Measurements from ENCODE around the gene ANKRD17.

The ANKRD17 gene

DNA sequence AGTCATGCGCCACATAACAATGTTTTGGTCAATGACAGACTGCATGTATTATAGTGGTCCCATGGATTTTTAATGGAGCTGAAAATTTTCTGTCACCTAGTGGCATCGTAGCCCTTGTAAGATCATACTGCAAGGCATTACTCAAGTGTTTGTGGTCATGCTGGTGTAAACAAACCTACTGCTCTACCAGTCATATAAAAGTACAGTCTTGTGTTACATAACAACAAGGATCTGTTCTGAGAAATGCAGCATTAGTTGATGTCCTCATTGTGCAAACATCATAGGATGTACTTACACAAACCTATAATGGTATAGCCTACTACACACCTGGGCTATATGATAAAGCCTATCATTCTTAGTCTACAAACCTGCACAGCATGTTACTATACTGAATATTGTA lies 223.7 kb downstream of the ANKRD17 start:
- no peaks in the 10 kb centered on the region for H3K36me3 ChIP-seq (ENCODE audit: insufficient read depth, insufficient read length, low read length)

DNA sequence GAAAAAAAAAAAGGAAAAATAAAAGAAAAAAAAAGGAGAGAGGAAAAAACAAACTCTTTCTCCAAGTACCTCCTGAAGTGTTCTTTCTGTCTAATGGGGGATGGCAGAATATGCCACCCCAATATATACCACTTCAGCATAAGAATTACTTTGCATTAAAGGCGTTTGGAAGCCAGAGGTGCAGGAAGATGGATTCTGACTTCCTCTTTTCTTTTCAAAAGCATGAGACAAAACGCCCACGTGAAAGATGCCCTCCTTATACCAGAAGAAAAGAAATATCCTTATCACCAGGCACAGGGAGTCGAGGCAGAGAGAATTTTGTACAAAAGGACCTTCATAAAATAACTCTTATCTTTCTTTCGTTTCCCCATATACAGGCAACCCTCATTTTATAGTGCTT lies 230.0 kb downstream of the ANKRD17 start:
- H3K4me1 ChIP-seq (ENCODE audit: insufficient read depth, insufficient read length): no peaks in the 10 kb centered on the region
- no peaks in the 10 kb centered on the region for H3K27me3 ChIP-seq (ENCODE audit: insufficient read depth, insufficient read length)
- no peaks in the 10 kb centered on the region for H3K36me3 ChIP-seq (ENCODE audit: insufficient read depth, insufficient read length, low read length)
- H3K4me3 ChIP-seq (ENCODE audit: insufficient read length, low read depth): no peak overlapping the region
- no peaks in the 10 kb centered on the region for H3K9me3 ChIP-seq (ENCODE audit: insufficient read depth, low read length)
- no peak overlapping the region for H3K9ac ChIP-seq (ENCODE audit: insufficient read length, low read depth)
- TF ChIP-seq ZNF274 (IDR thresholded peaks at IDR 0.05; ENCODE audit: low read depth, low read length) (no peak), SUZ12 (IDR thresholded peaks at IDR 0.05; ENCODE audit: extremely low read depth, insufficient read depth, insufficient read length) (no peak), YY1 (IDR thresholded peaks at IDR 0.05; ENCODE audit: insufficient read depth, insufficient read length) (no peak)
- no peak for DNase-seq (ENCODE audit: low read depth, low spot score)

More for the DNA sequence above, 223.7 kb downstream of the ANKRD17 start:
- no peak for DNase-seq (ENCODE audit: low read depth, low spot score)
- Histone ChIP-seq H3K9me3 (ENCODE audit: insufficient read depth, low read length) (peaks cover 18% of the 10 kb centered on the region), H3K9ac (ENCODE audit: insufficient read length, low read depth) (no peak overlapping the region), H3K4me3 (ENCODE audit: insufficient read length, low read depth) (no peak overlapping the region), H3K27me3 (ENCODE audit: insufficient read depth, insufficient read length) (no peaks in the 10 kb centered on the region), H3K4me1 (ENCODE audit: insufficient read depth, insufficient read length) (no peaks in the 10 kb centered on the region)
- TF ChIP-seq ZNF274 (IDR thresholded peaks at IDR 0.05; ENCODE audit: low read depth, low read length): no peak
- no peak for TF ChIP-seq SUZ12 (IDR thresholded peaks at IDR 0.05; ENCODE audit: extremely low read depth, insufficient read depth, insufficient read length)
- no peak for TF ChIP-seq YY1 (IDR thresholded peaks at IDR 0.05; ENCODE audit: insufficient read depth, insufficient read length)

Data from NT2/D1 (cell line).